Tibial nerve (tissue), 4 donors: ENCODE results near the gene PRR13. TPM values are rescaled to one million over a fixed set of nuclear protein-coding genes. Genes with fewer than 3 reads are reported as not detected.
"Not testable (repeated sequence)": the region's sequence is repeated elsewhere in the genome, so short reads cannot be mapped to it uniquely, and the experiment has no call there.

ENCODE experiments used
- DNase-seq, 2 donors: peaks; one replicate each; pipeline ENCODE4 v3.0.0-alpha.2; 2019; ENCODE audit warnings: low spot score in 2 of 2
- H3K27ac ChIP-seq, 4 donors: fragments of 200-600 bp; sonication (generic) in 3 of 4; one replicate each; pipeline ENCODE4 v1.5.1; 2017 to 2019; ENCODE audit warnings: mild to moderate bottlenecking in 1 of 4
- H3K27me3 ChIP-seq, 2 donors: fragments of 200-600 bp; sonication (generic) in 1 of 2; one replicate each; pipeline versions ENCODE4 v1.5.1 to v1.6.0; 2017 to 2019
- H3K36me3 ChIP-seq, 3 donors: fragments of 200-600 bp; sonication (generic); one replicate each; pipeline ENCODE4 v1.5.1; 2018 to 2019
- H3K4me1 ChIP-seq, 4 donors: fragments of 200-600 bp; sonication (generic) in 3 of 4; one replicate each; pipeline ENCODE4 v1.5.1; 2017 to 2019
- H3K4me3 ChIP-seq, 4 donors: fragments of 200-600 bp; sonication (generic) in 3 of 4; one replicate each; pipeline ENCODE4 v1.5.1; 2017 to 2019; ENCODE audit warnings: mild to moderate bottlenecking in 1 of 4, moderate library complexity in 1 of 4
- H3K9me3 ChIP-seq, 4 donors: fragments of 200-600 bp; sonication (generic) in 3 of 4; one replicate each; pipeline ENCODE4 v1.5.1; 2017 to 2019
- EP300 ChIP-seq, 2 donors: sonication (generic); formaldehyde crosslinking; IDR thresholded peaks; one replicate each; pipeline ENCODE4 v1.6.1; 2017; ENCODE audit warnings: antibody characterized with exemption in 2 of 2, mild to moderate bottlenecking in 1 of 2
- POLR2A ChIP-seq, 2 donors: fragments of 450-650 bp; IDR thresholded peaks; one replicate each; pipeline ENCODE4 v1.6.1; 2017; ENCODE audit warnings: antibody characterized with exemption in 2 of 2, mild to moderate bottlenecking in 2 of 2, moderate library complexity in 2 of 2
- WGBS, 2 donors: methylation state at CpG; one replicate each; pipeline ENCODE4 v1.1.5; 2018; 5-methylcytosine and 5-hydroxymethylcytosine counted together
- total RNA-seq, 4 donors: library from RNA; depleted of rRNA; stranded (reverse); fragments of >200 nt; gene quantifications; one replicate each; pipeline ENCODE4 v1.1.0, GENCODE V29; 2016
- TF ChIP-seq, protein P1 (sequence below), 5 experiments: fragments of 200-600 bp in 3 of 5; fragments of 450-650 bp in 2 of 5; sonication (generic) in 3 of 5; IDR thresholded peaks; one replicate each; pipeline ENCODE4 v1.5.1; 2016 to 2019; ENCODE audit warnings: antibody characterized with exemption in 5 of 5, mild to moderate bottlenecking in 3 of 5, moderate library complexity in 2 of 5

The PRR13 gene
- total RNA-seq, 4 donors from 2014 or later: 54.6 to 125 (median 57.0) TPM

DNA sequence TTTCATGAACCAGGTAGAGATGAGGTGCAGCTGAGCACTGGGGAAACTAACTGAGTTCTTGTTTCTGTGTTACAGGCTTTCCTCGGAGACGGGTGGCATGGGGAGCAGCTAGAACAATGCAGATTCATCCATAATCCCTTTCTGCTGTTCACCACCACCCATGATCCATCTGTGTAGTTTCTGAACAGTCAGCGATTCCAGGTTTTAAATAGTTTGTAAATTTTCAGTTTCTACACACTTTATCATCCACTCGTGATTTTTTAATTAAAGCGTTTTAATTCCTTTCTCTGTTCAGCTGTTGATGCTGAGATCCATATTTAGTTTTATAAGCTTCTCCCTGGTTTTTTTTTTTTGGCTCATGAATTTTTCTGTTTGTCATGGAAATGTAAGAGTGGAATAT is 37.8 kb downstream of the PRR13 start:
- H3K4me1 ChIP-seq: peaks cover 0 to 84% (median 28%) of the 10 kb centered on the region in 4 donors
- WGBS, 2 donors: 51 to 59% methylated on average over 5 of the region's 5 CpGs
- TF ChIP-seq EP300 (IDR thresholded peaks at IDR 0.05) (no peak), POLR2A (IDR thresholded peaks at IDR 0.05) (no peak)
- TF ChIP-seq, protein P1, sequence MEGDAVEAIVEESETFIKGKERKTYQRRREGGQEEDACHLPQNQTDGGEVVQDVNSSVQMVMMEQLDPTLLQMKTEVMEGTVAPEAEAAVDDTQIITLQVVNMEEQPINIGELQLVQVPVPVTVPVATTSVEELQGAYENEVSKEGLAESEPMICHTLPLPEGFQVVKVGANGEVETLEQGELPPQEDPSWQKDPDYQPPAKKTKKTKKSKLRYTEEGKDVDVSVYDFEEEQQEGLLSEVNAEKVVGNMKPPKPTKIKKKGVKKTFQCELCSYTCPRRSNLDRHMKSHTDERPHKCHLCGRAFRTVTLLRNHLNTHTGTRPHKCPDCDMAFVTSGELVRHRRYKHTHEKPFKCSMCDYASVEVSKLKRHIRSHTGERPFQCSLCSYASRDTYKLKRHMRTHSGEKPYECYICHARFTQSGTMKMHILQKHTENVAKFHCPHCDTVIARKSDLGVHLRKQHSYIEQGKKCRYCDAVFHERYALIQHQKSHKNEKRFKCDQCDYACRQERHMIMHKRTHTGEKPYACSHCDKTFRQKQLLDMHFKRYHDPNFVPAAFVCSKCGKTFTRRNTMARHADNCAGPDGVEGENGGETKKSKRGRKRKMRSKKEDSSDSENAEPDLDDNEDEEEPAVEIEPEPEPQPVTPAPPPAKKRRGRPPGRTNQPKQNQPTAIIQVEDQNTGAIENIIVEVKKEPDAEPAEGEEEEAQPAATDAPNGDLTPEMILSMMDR (IDR thresholded peaks at IDR 0.05): no peak
- H3K9me3 ChIP-seq: no peaks in the 10 kb centered on the region
- DNase-seq: no peak
- peak overlapping the region in 1 of 4 donors; percentile 65 for H3K27ac ChIP-seq
- H3K4me3 ChIP-seq: no peak overlapping the region
- peaks cover 0 to 93% (median 33%) of the 10 kb centered on the region in 3 donors for H3K36me3 ChIP-seq
- H3K27me3 ChIP-seq: no peaks in the 10 kb centered on the region

DNA sequence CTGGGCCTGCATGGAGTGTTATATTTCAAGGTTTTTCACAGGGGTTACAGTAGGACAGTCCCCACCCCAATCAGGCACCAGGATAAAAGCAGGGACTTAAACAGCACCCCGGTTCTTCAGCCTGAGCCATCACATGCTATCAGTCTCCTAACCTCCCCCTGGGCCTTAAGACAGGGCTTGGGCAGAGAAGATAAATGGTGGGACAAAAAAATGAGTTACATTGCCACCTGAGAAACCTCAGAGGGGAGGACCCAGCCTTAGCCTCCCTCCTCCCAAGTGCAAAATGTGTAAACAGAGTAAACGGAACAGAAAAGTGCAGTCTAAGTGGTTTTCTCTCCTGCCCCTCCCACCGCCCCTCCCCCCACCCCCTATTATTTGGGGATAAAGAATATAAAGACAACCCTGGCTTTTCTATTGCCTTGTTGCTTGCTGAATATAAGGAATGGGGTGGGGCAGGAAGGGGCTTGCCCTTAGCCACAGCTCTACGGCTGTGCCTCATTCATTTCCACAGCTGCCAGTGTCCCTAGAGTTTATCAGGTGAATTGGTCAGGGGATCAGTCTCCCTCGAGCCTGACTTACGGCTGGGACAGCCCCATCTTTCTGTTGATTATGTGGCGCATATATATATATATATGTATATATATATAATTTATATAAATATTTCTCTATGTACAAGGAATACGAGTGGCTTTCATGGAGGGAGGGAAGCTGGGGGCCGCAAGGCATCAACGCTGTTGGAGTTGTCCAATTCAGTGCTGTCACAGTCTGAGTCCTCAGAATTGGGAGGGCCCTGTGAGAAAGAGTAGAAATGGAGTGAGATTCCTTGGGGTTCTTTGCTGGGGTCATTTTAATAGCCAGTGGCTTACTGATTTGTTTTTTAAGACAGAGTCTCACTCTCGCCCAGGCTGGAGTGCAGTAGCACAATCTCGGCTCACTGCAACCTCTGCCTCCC is 39.2 kb downstream of the PRR13 start:
- Histone ChIP-seq H3K4me3 (no peak overlapping the region), H3K27me3 (no peaks in the 10 kb centered on the region), H3K4me1 (peaks cover 0 to 69% (median 23%) of the 10 kb centered on the region in 4 donors), H3K36me3 (peaks cover 0 to 94% (median 27%) of the 10 kb centered on the region in 3 donors), H3K27ac (peak overlapping the region in 2 of 4 donors; percentile 26 to 31), H3K9me3 (no peaks in the 10 kb centered on the region)
- DNase-seq: no peak
- TF ChIP-seq, protein P1 (IDR thresholded peaks at IDR 0.05): no peak
- no peak for TF ChIP-seq EP300 (IDR thresholded peaks at IDR 0.05)
- WGBS, 2 donors: 50 to 58% methylated on average over 12 of the region's 12 CpGs

DNA sequence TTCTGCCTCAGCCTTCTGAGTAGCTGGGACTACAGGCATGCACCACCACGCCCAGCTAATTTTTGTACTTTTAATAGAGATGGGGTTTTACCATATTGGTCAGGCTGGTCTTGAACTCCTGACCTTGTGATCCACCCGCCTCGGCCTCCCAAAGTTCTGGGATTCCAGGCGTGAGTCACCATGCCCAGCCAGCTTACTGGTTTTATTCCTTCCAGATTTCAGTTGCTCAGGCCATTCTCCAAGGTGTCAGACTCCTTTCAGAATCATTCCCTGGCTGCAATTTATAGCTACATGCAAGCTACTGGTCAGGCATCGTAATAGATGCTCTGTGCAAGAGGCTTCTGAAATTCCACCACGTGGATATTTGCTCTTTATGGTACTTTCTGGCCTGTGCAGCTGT is 39.9 kb downstream of the PRR13 start:
- not testable (repeated sequence) for H3K4me3 ChIP-seq, DNase-seq, H3K27me3 ChIP-seq, H3K9me3 ChIP-seq
- H3K4me1 ChIP-seq: peaks cover 0 to 63% (median 23%) of the 10 kb centered on the region in 4 donors
- H3K27ac ChIP-seq: peak overlapping the region in 3 of 4 donors; percentile 0 to 31 (median 13)
- WGBS, 2 donors: 31 to 36% methylated on average over 6 of the region's 6 CpGs
- peaks cover 7 to 94% (median 20%) of the 10 kb centered on the region in 3 donors for H3K36me3 ChIP-seq

DNA sequence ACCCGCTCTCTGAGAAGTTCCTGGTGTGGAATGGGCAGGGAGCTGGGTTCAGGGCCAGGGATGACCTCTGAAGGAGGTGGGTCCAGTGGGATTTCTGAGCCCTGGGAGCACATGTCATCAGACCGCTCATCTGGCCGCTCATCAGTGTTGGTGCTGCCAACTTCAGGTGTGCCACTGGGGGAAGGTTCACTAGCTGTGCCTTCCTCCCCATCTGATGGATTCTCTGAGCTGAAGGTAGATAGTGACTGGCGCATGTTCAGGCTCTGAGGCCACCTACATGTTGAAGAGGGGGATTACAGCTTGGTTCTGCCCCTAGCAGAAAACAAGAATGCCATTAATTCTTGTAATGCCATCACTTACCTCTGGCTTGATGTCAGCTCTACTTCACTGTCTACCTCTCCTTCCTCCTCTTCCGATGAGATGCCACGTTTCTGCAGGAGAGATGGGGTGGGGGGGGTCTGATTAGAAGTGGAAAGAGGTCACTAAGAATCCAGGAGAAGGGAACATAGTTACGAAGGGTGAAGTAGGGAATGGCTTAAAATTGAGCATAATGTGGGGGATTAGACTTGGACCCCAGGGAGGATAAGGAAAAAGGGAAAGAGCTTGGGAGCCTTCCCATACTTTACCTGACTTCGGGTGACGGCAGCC is 40.5 kb downstream of the PRR13 start:
- TF ChIP-seq, protein P1 (IDR thresholded peaks at IDR 0.05): peak in 1 of 5 experiments; percentile 15
- TF ChIP-seq EP300 (IDR thresholded peaks at IDR 0.05): no peak
- Histone ChIP-seq H3K4me3 (no peak overlapping the region), H3K27ac (peak overlapping the region in 3 of 4 donors; percentile 0 to 31 (median 13)), H3K9me3 (no peaks in the 10 kb centered on the region), H3K27me3 (no peaks in the 10 kb centered on the region), H3K36me3 (peaks cover 8 to 94% (median 17%) of the 10 kb centered on the region in 3 donors), H3K4me1 (peaks cover 0 to 60% (median 21%) of the 10 kb centered on the region in 4 donors)
- DNase-seq: no peak
- 69 to 73% methylated on average over 9 of the region's 9 CpGs for WGBS, 2 donors

DNA sequence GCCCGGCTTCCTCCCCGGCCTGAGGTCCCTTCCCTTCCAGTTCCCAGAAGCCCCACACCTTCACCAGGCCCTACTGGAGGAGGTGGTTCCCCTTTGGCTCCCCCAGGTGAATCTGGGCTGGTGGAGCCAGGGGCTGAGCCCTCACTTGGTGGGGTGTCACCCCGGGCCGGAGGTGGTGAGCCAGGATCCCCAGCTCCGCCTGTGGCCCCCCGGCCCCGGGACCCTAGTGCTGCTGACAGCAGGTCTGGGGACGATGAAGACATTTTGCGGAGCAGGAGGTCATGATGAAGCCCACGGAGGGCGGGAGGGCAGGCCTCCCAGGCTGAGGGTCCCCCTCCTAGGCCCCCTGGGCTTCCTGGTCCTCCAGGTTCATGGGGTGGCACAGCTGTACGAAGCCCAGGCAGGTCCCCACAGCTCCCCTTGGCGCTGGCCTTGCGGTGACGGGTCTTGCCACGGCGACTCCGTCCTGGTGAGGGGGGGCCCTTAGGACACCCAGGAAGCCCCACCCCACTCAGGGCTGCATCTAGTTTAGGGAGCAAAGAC is 41.2 kb downstream of the PRR13 start:
- DNase-seq: no peak
- Histone ChIP-seq H3K27ac (peak overlapping the region in 1 of 4 donors; percentile 31), H3K4me3 (no peak overlapping the region), H3K36me3 (peaks cover 8 to 97% (median 19%) of the 10 kb centered on the region in 3 donors), H3K27me3 (no peaks in the 10 kb centered on the region), H3K4me1 (peaks cover 0 to 62% (median 18%) of the 10 kb centered on the region in 4 donors), H3K9me3 (no peaks in the 10 kb centered on the region)
- 70 to 71% methylated on average over 18 of the region's 18 CpGs for WGBS, 2 donors
- TF ChIP-seq EP300 (IDR thresholded peaks at IDR 0.05) (no peak), POLR2A (IDR thresholded peaks at IDR 0.05) (no peak)
- TF ChIP-seq, protein P1 (IDR thresholded peaks at IDR 0.05): no peak
